GM23338 (cell line): ENCODE results near the gene AHSP. TPM values are rescaled to one million over a fixed set of nuclear protein-coding genes. Genes with fewer than 3 reads are reported as not detected.

Source experiments
- ATAC-seq: fragments of 200-7000 bp; cut with Tn5 transposase; 3 replicates; pipeline ENCODE4 v1.9.1; 2020
- DNase-seq: peaks from one replicate; pipeline ENCODE4 v3.0.0-alpha.2; 2015; ENCODE audit warnings: low spot score
- H2AFZ ChIP-seq: fragments of 200-600 bp; sonication (generic); 2 replicates; pipeline ENCODE4 v1.8.0; 2016; ENCODE audit warnings: antibody characterized with exemption, mild to moderate bottlenecking, moderate library complexity
- H3F3A ChIP-seq: fragments of 200-600 bp; sonication (generic); replicated peaks from 2 replicates; pipeline ENCODE4 v1.8.0; 2017; ENCODE audit warnings: antibody characterized with exemption, mixed run types, low read depth
- H3K27ac ChIP-seq: fragments of 200-600 bp; sonication (generic); 2 replicates; pipeline ENCODE4 v1.6.1; 2016; ENCODE audit warnings: low read depth
- H3K27me3 ChIP-seq: fragments of 200-600 bp; sonication (generic); 2 replicates; pipeline ENCODE4 v1.8.0; 2016; ENCODE audit warnings: mild to moderate bottlenecking, mixed run types, moderate library complexity; ENCODE audit not compliant: insufficient read depth
- H3K36me3 ChIP-seq: fragments of 200-600 bp; sonication (generic); 2 replicates; pipeline ENCODE4 v1.8.0; 2016; ENCODE audit warnings: mild to moderate bottlenecking; ENCODE audit not compliant: insufficient read depth
- H3K4me1 ChIP-seq: fragments of 200-600 bp; sonication (generic); 2 replicates; pipeline ENCODE4 v1.8.0; 2016; ENCODE audit warnings: mild to moderate bottlenecking, moderate library complexity; ENCODE audit not compliant: insufficient read depth
- H3K4me2 ChIP-seq: fragments of 200-600 bp; sonication (generic); 2 replicates; pipeline ENCODE4 v1.7.1; 2017; ENCODE audit warnings: mixed run types
- H3K4me3 ChIP-seq: fragments of 200-600 bp; sonication (generic); 2 replicates; pipeline ENCODE4 v1.6.1; 2016; ENCODE audit warnings: mixed run types
- H3K79me2 ChIP-seq: fragments of 200-600 bp; sonication (generic); replicated peaks from 2 replicates; pipeline ENCODE4 v1.8.0; 2017; ENCODE audit warnings: mild to moderate bottlenecking; ENCODE audit not compliant: insufficient read depth
- H3K9me2 ChIP-seq: fragments of 200-600 bp; sonication (generic); 2 replicates; pipeline ENCODE4 v1.8.0; 2017; ENCODE audit not compliant: insufficient read depth
- H4K20me1 ChIP-seq: fragments of 200-600 bp; sonication (generic); replicated peaks from 2 replicates; pipeline ENCODE4 v1.8.0; 2017; ENCODE audit warnings: mild to moderate bottlenecking; ENCODE audit not compliant: insufficient read depth
- H3K27ac Mint-ChIP-seq: 2 replicates; pipeline ENCODE4 v1.8.0; 2020; ENCODE audit warnings: inconsistent platforms, mild to moderate bottlenecking, moderate library complexity, mixed read lengths
- H3K27me3 Mint-ChIP-seq: 3 replicates; pipeline ENCODE4 v1.8.0; 2022; ENCODE audit warnings: low read depth, mild to moderate bottlenecking, moderate library complexity, mixed read lengths, inconsistent platforms; ENCODE audit not compliant: insufficient read depth, poor library complexity
- H3K36me3 Mint-ChIP-seq: 3 replicates; pipeline ENCODE4 v1.8.0; 2021; ENCODE audit warnings: low read depth, mild to moderate bottlenecking, inconsistent platforms, moderate library complexity, mixed read lengths
- H3K4me1 Mint-ChIP-seq: 3 replicates; pipeline ENCODE4 v1.8.0; 2020; ENCODE audit warnings: mild to moderate bottlenecking, inconsistent platforms, mixed read lengths
- H3K4me3 Mint-ChIP-seq: 3 replicates; pipeline ENCODE4 v1.8.0; 2021; ENCODE audit warnings: moderate library complexity, mild to moderate bottlenecking, inconsistent platforms, mixed read lengths
- H3K9me3 Mint-ChIP-seq: 3 replicates; pipeline ENCODE4 v1.8.0; 2020; ENCODE audit warnings: moderate library complexity, mild to moderate bottlenecking, inconsistent platforms, mixed read lengths
- POLR2AphosphoS5 ChIP-seq: IDR thresholded peaks from 2 replicates; pipeline ENCODE4 v1.6.1; 2016; ENCODE audit warnings: antibody characterized with exemption, low read depth
- ZNF114 ChIP-seq: fragments of 250-450 bp; sonication (Bioruptor Pico); IDR thresholded peaks from 2 replicates; pipeline ENCODE4 v1.5.0; 2020; ENCODE audit warnings: mild to moderate bottlenecking, moderate library complexity
- ZNF331 ChIP-seq: fragments of 250-450 bp; sonication (Bioruptor Pico); IDR thresholded peaks from 2 replicates; pipeline ENCODE4 v1.5.0; 2020; ENCODE audit warnings: low read depth, mild to moderate bottlenecking, moderate library complexity
- polyA plus RNA-seq: library from polyadenylated mRNA; unstranded; fragments of >200 nt; fragmentation: Nextera tagmentation; extraction: Ambion mirVana; gene quantifications from 2 replicates; pipeline ENCODE4 v1.2.1, GENCODE V29; 2016
- total RNA-seq: library from RNA; depleted of rRNA; stranded (reverse); fragments of >200 nt; shearing (Covaris generic); gene quantifications from 2 replicates; pipeline ENCODE4 v1.2.3, GENCODE V29; 2014
- TF ChIP-seq, protein P1 (sequence below): fragments of 250-450 bp; sonication (Bioruptor Pico); IDR thresholded peaks from 2 replicates; pipeline ENCODE4 v1.5.0; 2020; ENCODE audit warnings: mild to moderate bottlenecking, moderate library complexity

The AHSP gene
- total and polyA plus RNA-seq, 2 experiments from 2014 or later: 2.1 TPM; not detected in 1

DNA sequence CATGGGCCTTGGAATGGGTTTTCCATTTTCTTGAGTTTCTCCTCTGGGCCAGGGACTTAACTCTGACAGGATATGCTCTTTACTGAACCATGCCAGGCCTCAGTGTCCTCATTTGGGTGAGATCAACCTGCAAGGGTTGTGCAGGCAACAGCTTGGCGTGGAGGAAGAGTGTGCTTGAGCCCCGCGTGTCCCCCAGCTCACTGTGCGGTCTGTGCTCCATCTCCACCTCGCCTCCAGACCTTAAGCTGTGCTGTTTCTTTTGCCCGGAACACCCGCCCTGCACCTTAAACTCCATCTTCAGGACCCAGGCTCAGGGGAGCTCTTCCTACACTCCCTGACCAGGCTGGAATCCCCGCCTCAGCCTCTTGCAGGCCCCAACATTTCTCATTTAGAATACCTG, 29.2 kb upstream of the AHSP start:
- H3K4me1 Mint-ChIP-seq: peaks cover 22% of the 10 kb centered on the region
- H3K27me3 Mint-ChIP-seq: peaks cover 3% of the 10 kb centered on the region
- 0 out of 2 replicates have a peak, but pooled peaks cover 4% of the 10 kb centered on the region for H4K20me1 ChIP-seq
- H3K4me2 ChIP-seq: no peak overlapping the region
- H3K27ac ChIP-seq: no peak overlapping the region
- no peaks in the 10 kb centered on the region for H3K79me2 ChIP-seq
- H3K4me1 ChIP-seq: peaks cover 12% of the 10 kb centered on the region
- H3K27ac Mint-ChIP-seq: no peak overlapping the region
- H2AFZ ChIP-seq: no peak overlapping the region
- TF ChIP-seq ZNF331 (no peak), POLR2AphosphoS5 (no peak)
- TF ChIP-seq, protein P1, sequence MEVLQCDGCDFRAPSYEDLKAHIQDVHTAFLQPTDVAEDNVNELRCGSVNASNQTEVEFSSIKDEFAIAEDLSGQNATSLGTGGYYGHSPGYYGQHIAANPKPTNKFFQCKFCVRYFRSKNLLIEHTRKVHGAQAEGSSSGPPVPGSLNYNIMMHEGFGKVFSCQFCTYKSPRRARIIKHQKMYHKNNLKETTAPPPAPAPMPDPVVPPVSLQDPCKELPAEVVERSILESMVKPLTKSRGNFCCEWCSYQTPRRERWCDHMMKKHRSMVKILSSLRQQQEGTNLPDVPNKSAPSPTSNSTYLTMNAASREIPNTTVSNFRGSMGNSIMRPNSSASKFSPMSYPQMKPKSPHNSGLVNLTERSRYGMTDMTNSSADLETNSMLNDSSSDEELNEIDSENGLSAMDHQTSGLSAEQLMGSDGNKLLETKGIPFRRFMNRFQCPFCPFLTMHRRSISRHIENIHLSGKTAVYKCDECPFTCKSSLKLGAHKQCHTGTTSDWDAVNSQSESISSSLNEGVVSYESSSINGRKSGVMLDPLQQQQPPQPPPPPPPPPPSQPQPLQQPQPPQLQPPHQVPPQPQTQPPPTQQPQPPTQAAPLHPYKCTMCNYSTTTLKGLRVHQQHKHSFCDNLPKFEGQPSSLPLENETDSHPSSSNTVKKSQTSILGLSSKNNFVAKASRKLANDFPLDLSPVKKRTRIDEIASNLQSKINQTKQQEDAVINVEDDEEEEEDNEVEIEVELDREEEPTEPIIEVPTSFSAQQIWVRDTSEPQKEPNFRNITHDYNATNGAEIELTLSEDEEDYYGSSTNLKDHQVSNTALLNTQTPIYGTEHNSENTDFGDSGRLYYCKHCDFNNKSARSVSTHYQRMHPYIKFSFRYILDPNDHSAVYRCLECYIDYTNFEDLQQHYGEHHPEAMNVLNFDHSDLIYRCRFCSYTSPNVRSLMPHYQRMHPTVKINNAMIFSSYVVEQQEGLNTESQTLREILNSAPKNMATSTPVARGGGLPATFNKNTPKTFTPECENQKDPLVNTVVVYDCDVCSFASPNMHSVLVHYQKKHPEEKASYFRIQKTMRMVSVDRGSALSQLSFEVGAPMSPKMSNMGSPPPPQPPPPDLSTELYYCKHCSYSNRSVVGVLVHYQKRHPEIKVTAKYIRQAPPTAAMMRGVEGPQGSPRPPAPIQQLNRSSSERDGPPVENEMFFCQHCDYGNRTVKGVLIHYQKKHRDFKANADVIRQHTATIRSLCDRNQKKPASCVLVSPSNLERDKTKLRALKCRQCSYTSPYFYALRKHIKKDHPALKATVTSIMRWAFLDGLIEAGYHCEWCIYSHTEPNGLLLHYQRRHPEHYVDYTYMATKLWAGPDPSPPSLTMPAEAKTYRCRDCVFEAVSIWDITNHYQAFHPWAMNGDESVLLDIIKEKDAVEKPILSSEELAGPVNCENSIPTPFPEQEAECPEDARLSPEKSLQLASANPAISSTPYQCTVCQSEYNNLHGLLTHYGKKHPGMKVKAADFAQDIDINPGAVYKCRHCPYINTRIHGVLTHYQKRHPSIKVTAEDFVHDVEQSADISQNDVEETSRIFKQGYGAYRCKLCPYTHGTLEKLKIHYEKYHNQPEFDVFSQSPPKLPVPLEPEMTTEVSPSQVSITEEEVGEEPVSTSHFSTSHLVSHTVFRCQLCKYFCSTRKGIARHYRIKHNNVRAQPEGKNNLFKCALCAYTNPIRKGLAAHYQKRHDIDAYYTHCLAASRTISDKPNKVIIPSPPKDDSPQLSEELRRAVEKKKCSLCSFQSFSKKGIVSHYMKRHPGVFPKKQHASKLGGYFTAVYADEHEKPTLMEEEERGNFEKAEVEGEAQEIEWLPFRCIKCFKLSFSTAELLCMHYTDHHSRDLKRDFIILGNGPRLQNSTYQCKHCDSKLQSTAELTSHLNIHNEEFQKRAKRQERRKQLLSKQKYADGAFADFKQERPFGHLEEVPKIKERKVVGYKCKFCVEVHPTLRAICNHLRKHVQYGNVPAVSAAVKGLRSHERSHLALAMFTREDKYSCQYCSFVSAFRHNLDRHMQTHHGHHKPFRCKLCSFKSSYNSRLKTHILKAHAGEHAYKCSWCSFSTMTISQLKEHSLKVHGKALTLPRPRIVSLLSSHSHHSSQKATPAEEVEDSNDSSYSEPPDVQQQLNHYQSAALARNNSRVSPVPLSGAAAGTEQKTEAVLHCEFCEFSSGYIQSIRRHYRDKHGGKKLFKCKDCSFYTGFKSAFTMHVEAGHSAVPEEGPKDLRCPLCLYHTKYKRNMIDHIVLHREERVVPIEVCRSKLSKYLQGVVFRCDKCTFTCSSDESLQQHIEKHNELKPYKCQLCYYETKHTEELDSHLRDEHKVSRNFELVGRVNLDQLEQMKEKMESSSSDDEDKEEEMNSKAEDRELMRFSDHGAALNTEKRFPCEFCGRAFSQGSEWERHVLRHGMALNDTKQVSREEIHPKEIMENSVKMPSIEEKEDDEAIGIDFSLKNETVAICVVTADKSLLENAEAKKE (CRISPR knock-in tag): no peak
- H3K27me3 ChIP-seq: no peaks in the 10 kb centered on the region
- H3K9me2 ChIP-seq: no peaks in the 10 kb centered on the region
- no peaks in the 10 kb centered on the region for H3F3A ChIP-seq
- DNase-seq: no peak
- H3K9me3 Mint-ChIP-seq: no peaks in the 10 kb centered on the region; the same call in 2 of the 3 replicates
- no peaks in the 10 kb centered on the region for H3K36me3 ChIP-seq
- peaks cover 15% of the 10 kb centered on the region; the same call in 2 of the 3 replicates for H3K36me3 Mint-ChIP-seq
- no peak overlapping the region for H3K4me3 Mint-ChIP-seq
- no peak for ATAC-seq
- H3K4me3 ChIP-seq: no peak overlapping the region

DNA sequence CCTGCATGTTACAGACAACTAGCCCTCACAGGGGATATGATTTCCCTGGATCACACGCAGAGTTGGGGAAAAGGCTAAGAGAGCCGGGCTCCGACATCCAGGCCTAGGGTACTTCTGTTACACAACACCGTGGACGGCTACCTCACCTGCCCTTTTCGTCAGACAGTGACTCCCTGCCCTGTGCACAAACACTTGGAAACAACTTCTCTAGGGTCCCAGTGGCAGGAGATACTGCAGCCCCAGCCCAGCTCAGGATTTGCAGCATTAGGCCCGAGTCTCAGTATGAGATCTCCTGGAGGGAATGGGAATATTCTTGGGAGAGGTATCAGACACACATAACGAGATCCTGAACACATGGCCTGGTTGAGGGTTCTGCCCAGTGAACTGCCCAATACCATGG, 27.8 kb upstream of the AHSP start:
- Mint-ChIP-seq H3K4me3 (no peak overlapping the region), H3K27me3 (peaks cover 7% of the 10 kb centered on the region), H3K9me3 (no peaks in the 10 kb centered on the region; the same call in 2 of the 3 replicates), H3K4me1 (peaks cover 22% of the 10 kb centered on the region), H3K27ac (no peak overlapping the region), H3K36me3 (peaks cover 11% of the 10 kb centered on the region; the same call in 2 of the 3 replicates)
- Histone ChIP-seq H2AFZ (no peak overlapping the region), H3K4me1 (peaks cover 12% of the 10 kb centered on the region), H3K9me2 (no peaks in the 10 kb centered on the region), H3K27ac (no peak overlapping the region), H3K4me2 (no peak overlapping the region), H3F3A (no peaks in the 10 kb centered on the region), H3K27me3 (no peaks in the 10 kb centered on the region), H3K36me3 (no peaks in the 10 kb centered on the region), H4K20me1 (0 out of 2 replicates have a peak, but pooled peaks cover 4% of the 10 kb centered on the region), H3K79me2 (no peaks in the 10 kb centered on the region), H3K4me3 (no peak overlapping the region)
- DNase-seq (no peak), ATAC-seq (no peak)
- no peak for TF ChIP-seq ZNF114 (CRISPR knock-in tag)
- TF ChIP-seq, protein P1 (CRISPR knock-in tag): no peak
